ENCODE results near the gene MPPED2. TPM values are rescaled to one million over a fixed set of nuclear protein-coding genes. Genes with fewer than 3 reads are reported as not detected.

Gene MPPED2
- total and polyA plus RNA-seq, 3 donors from 2014 or later: 5.0 to 13.4 (median 13.1) TPM

GRCh38 chr11:30488304-30488998 is 97.7 kb downstream of the MPPED2 start:
- Histone ChIP-seq H3K4me1 (peaks cover 9% of the 10 kb centered on the region), H3K9me3 (no peaks in the 10 kb centered on the region), H3K27me3 (no peaks in the 10 kb centered on the region), H3K4me3 (no peak overlapping the region), H3K27ac (no peak overlapping the region), H3K36me3 (ENCODE audit: low read depth, missing control alignments) (no peaks in the 10 kb centered on the region)
- intact Hi-C loops (cut with DNase I; ENCODE audit: low total_unique reads): no loop called here
- DNase-seq: no peak
- WGBS, 2 donors: 57 to 59% methylated on average over 8 of the region's 8 CpGs
- no peak for TF ChIP-seq POLR2A (IDR thresholded peaks at IDR 0.05)
- TF ChIP-seq CTCF (IDR thresholded peaks at IDR 0.05): no peak

GRCh38 chr11:30487200-30487898 is 98.8 kb downstream of the MPPED2 start:
- intact Hi-C loops (cut with DNase I; ENCODE audit: low total_unique reads): no loop called here
- Histone ChIP-seq H3K4me1 (peaks cover 9% of the 10 kb centered on the region), H3K9me3 (no peaks in the 10 kb centered on the region), H3K36me3 (ENCODE audit: low read depth, missing control alignments) (no peaks in the 10 kb centered on the region), H3K27ac (no peak overlapping the region), H3K4me3 (no peak overlapping the region), H3K27me3 (no peaks in the 10 kb centered on the region)
- no peak for DNase-seq
- WGBS, 2 donors: 89 to 90% methylated on average over 3 of the region's 3 CpGs
- TF ChIP-seq CTCF (IDR thresholded peaks at IDR 0.05) (no peak), POLR2A (IDR thresholded peaks at IDR 0.05) (no peak)

GRCh38 chr11:30485756-30486155 is 100.4 kb downstream of the MPPED2 start:
- no peaks in the 10 kb centered on the region for H3K9me3 ChIP-seq
- H3K4me1 ChIP-seq: peaks cover 9% of the 10 kb centered on the region
- no peak overlapping the region for H3K4me3 ChIP-seq
- intact Hi-C loops (cut with DNase I; ENCODE audit: low total_unique reads): no loop called here
- 95 to 97% methylated on average over 2 to 3 of the region's 3 CpGs for WGBS, 2 donors
- no peaks in the 10 kb centered on the region for H3K27me3 ChIP-seq
- H3K27ac ChIP-seq: no peak overlapping the region
- no peak for TF ChIP-seq CTCF (IDR thresholded peaks at IDR 0.05)
- no peak for TF ChIP-seq POLR2A (IDR thresholded peaks at IDR 0.05)
- no peaks in the 10 kb centered on the region for H3K36me3 ChIP-seq (ENCODE audit: low read depth, missing control alignments)
- DNase-seq: no peak

GRCh38 chr11:30485222-30485621 is 100.9 kb downstream of the MPPED2 start:
- H3K4me3 ChIP-seq: no peak overlapping the region
- H3K27me3 ChIP-seq: no peaks in the 10 kb centered on the region
- 96% methylated on average over 3 of the region's 3 CpGs for WGBS, 2 donors
- H3K9me3 ChIP-seq: no peaks in the 10 kb centered on the region
- intact Hi-C loops (cut with DNase I; ENCODE audit: low total_unique reads): no loop called here
- H3K4me1 ChIP-seq: peaks cover 9% of the 10 kb centered on the region
- no peak for TF ChIP-seq CTCF (IDR thresholded peaks at IDR 0.05)
- no peak for TF ChIP-seq POLR2A (IDR thresholded peaks at IDR 0.05)
- no peak for DNase-seq
- H3K27ac ChIP-seq: no peak overlapping the region
- no peaks in the 10 kb centered on the region for H3K36me3 ChIP-seq (ENCODE audit: low read depth, missing control alignments)
